ENCODE data around the gene BHLHE23. TPM values are rescaled to one million over a fixed set of nuclear protein-coding genes. Genes with fewer than 3 reads are reported as not detected.

The BHLHE23 gene
- polyA plus RNA-seq, 6 donors from 2014 or later, result not detected

DNA sequence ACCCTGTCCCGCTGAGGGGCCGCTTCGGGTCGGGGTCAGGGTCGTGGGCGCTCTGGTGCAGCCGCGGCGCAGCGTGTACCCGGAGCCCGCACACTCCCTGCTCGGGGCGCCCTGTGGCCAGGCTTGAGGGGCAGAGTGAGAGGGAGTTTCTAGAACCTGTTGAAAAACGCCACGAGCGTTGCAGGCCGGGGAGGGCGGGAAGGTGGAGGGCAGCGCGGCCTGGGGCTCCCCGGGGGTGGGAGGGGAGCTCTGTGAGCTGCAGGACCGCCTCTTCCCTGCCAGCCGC lies 539 bp upstream of the BHLHE23 start:
- DNase-seq, result no peak
- Mint-ChIP-seq H3K27ac (peak overlapping the region in 2 of 6 donors; percentile 36 to 41), H3K9me3 (peaks cover 0 to 6% (median 0%) of the 10 kb centered on the region in 7 donors), H3K4me1 (peaks cover 10 to 27% (median 19%) of the 10 kb centered on the region in 3 donors), H3K36me3 (no peaks in the 10 kb centered on the region), H3K27me3 (peaks cover 41 to 63% (median 43%) of the 10 kb centered on the region in 3 donors), H3K4me3 (peak overlapping the region in 4 of 8 donors; percentile 3 to 51 (median 38))
- no peak for ATAC-seq (ENCODE audit: low read depth in 2 of 2)

GRCh38 chr20:63005862-63006539 lies 763 bp downstream of the BHLHE23 start:
- Mint-ChIP-seq H3K4me3 (peak overlapping the region; percentile 15 to 56 (median 42)), H3K9me3 (peaks cover 0 to 5% (median 0%) of the 10 kb centered on the region in 7 donors), H3K36me3 (no peaks in the 10 kb centered on the region), H3K27me3 (peaks cover 40 to 64% (median 48%) of the 10 kb centered on the region in 3 donors), H3K27ac (peak overlapping the region in 2 of 6 donors; percentile 32 to 88), H3K4me1 (peaks cover 10 to 27% (median 19%) of the 10 kb centered on the region in 3 donors)
- no peak for DNase-seq
- no peak for ATAC-seq (ENCODE audit: low read depth in 2 of 2)

GRCh38 chr20:63005365-63005861 lies 1.4 kb downstream of the BHLHE23 start:
- H3K36me3 Mint-ChIP-seq, result no peaks in the 10 kb centered on the region
- peaks cover 0 to 4% (median 0%) of the 10 kb centered on the region in 7 donors for H3K9me3 Mint-ChIP-seq
- no peak for DNase-seq
- ATAC-seq (ENCODE audit: low read depth in 2 of 2), result no peak
- H3K27ac Mint-ChIP-seq, result peak overlapping the region in 2 of 6 donors; percentile 32 to 88
- peak overlapping the region; percentile 15 to 50 (median 42) for H3K4me3 Mint-ChIP-seq
- peaks cover 8 to 24% (median 18%) of the 10 kb centered on the region in 3 donors for H3K4me1 Mint-ChIP-seq
- H3K27me3 Mint-ChIP-seq, result peaks cover 36 to 64% (median 49%) of the 10 kb centered on the region in 3 donors

- H3K27ac Mint-ChIP-seq, result peak overlapping the region in 2 of 6 donors; percentile 62 to 72
- H3K36me3 Mint-ChIP-seq, result no peaks in the 10 kb centered on the region
- H3K4me3 Mint-ChIP-seq, result peak overlapping the region in 2 of 8 donors; percentile 37 to 50
Observed at GRCh38 chr20:63004607-63005364, 2.0 kb downstream of the BHLHE23 start.

GRCh38 chr20:63003546-63003945 lies 3.2 kb downstream of the BHLHE23 start:
- DNase-seq (no peak), ATAC-seq (ENCODE audit: low read depth in 2 of 2) (no peak)
- Mint-ChIP-seq H3K4me3 (peak overlapping the region in 3 of 8 donors; percentile 19 to 58 (median 31)), H3K4me1 (peaks cover under 1 to 11% (median 4%) of the 10 kb centered on the region in 3 donors), H3K27ac (peak overlapping the region in 1 of 6 donors; percentile 66), H3K36me3 (no peaks in the 10 kb centered on the region), H3K9me3 (peaks cover 0 to 2% (median 0%) of the 10 kb centered on the region in 7 donors), H3K27me3 (peaks cover 36 to 68% (median 55%) of the 10 kb centered on the region in 3 donors)

More at GRCh38 chr20:63004607-63005364, 2.0 kb downstream of the BHLHE23 start:
- Mint-ChIP-seq H3K4me1 (peaks cover 4 to 18% (median 12%) of the 10 kb centered on the region in 3 donors), H3K9me3 (no peaks in the 10 kb centered on the region), H3K27me3 (peaks cover 32 to 64% (median 50%) of the 10 kb centered on the region in 3 donors)
- no peak for DNase-seq
- ATAC-seq (ENCODE audit: low read depth in 2 of 2), result no peak

GRCh38 chr20:63002511-63002910 lies 4.3 kb downstream of the BHLHE23 start:
- H3K27me3 Mint-ChIP-seq, result peaks cover 39 to 68% (median 55%) of the 10 kb centered on the region in 3 donors
- no peak overlapping the region for H3K4me3 Mint-ChIP-seq
- H3K27ac Mint-ChIP-seq, result no peak overlapping the region

GRCh38 chr20:63000958-63001357 lies 5.8 kb downstream of the BHLHE23 start:
- H3K4me3 Mint-ChIP-seq, result no peak overlapping the region
- peaks cover 0 to 2% (median 0%) of the 10 kb centered on the region in 7 donors for H3K9me3 Mint-ChIP-seq
- DNase-seq (no peak), ATAC-seq (ENCODE audit: low read depth in 2 of 2) (no peak)
- H3K36me3 Mint-ChIP-seq, result no peaks in the 10 kb centered on the region
- H3K27ac Mint-ChIP-seq, result no peak overlapping the region
- peaks cover 39 to 78% (median 67%) of the 10 kb centered on the region in 3 donors for H3K27me3 Mint-ChIP-seq
- peaks cover 0 to 4% (median 0%) of the 10 kb centered on the region in 3 donors for H3K4me1 Mint-ChIP-seq

More at GRCh38 chr20:63002511-63002910, 4.3 kb downstream of the BHLHE23 start:
- ATAC-seq (ENCODE audit: low read depth in 2 of 2) (no peak), DNase-seq (no peak)
- H3K36me3 Mint-ChIP-seq, result no peaks in the 10 kb centered on the region
- H3K9me3 Mint-ChIP-seq, result peaks cover 0 to 2% (median 0%) of the 10 kb centered on the region in 7 donors
- peaks cover 0 to 4% (median under 1%) of the 10 kb centered on the region in 3 donors for H3K4me1 Mint-ChIP-seq

DNA sequence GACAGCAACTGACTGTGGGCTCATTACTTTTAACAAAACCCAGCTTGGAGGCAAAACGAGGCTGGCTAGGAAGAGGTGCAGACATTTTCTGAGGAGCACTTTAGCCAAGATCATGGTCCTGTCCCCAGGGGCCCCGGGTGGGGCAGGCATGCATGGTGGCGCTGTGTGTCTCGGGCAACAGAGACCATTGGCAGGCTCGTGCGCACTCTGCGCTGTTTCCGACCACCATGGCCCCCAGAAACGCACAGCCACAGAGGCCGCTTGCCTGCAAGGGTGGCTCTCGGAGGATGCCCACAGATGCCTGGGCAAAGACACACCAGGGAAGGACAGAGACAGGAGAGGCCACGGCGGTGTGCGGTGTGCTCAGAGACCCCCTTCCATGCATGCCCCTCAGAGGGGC lies 6.7 kb downstream of the BHLHE23 start:
- ATAC-seq (ENCODE audit: low read depth in 2 of 2) (no peak), DNase-seq (no peak)
- Mint-ChIP-seq H3K27me3 (peaks cover 43 to 80% (median 76%) of the 10 kb centered on the region in 3 donors), H3K36me3 (no peaks in the 10 kb centered on the region), H3K9me3 (peaks cover 0 to 2% (median 0%) of the 10 kb centered on the region in 7 donors), H3K4me3 (no peak overlapping the region), H3K27ac (no peak overlapping the region), H3K4me1 (no peaks in the 10 kb centered on the region)

GRCh38 chr20:62999580-62999979 lies 7.2 kb downstream of the BHLHE23 start:
- H3K36me3 Mint-ChIP-seq, result no peaks in the 10 kb centered on the region
- DNase-seq, result no peak
- H3K9me3 Mint-ChIP-seq, result peaks cover 0 to 2% (median 0%) of the 10 kb centered on the region in 7 donors
- no peak overlapping the region for H3K4me3 Mint-ChIP-seq
- H3K27me3 Mint-ChIP-seq, result peaks cover 42 to 85% (median 80%) of the 10 kb centered on the region in 3 donors
- no peak for ATAC-seq (ENCODE audit: low read depth in 2 of 2)
- H3K4me1 Mint-ChIP-seq, result no peaks in the 10 kb centered on the region
- H3K27ac Mint-ChIP-seq, result no peak overlapping the region

- Mint-ChIP-seq H3K27ac (no peak overlapping the region), H3K36me3 (no peaks in the 10 kb centered on the region), H3K4me3 (no peak overlapping the region), H3K27me3 (peaks cover 36 to 86% (median 78%) of the 10 kb centered on the region in 3 donors), H3K9me3 (peaks cover 0 to 2% (median 0%) of the 10 kb centered on the region in 7 donors), H3K4me1 (no peaks in the 10 kb centered on the region)
- no peak for ATAC-seq (ENCODE audit: low read depth in 2 of 2)
- no peak for DNase-seq
Observed at GRCh38 chr20:62998449-62998848, 8.3 kb downstream of the BHLHE23 start.

- H3K27me3 Mint-ChIP-seq, result peaks cover 29 to 81% (median 76%) of the 10 kb centered on the region in 3 donors
- ATAC-seq (ENCODE audit: low read depth in 2 of 2), result no peak
- peaks cover 0 to 2% (median 0%) of the 10 kb centered on the region in 7 donors for H3K9me3 Mint-ChIP-seq
- peak overlapping the region in 1 of 6 donors; percentile 85 for H3K27ac Mint-ChIP-seq
- no peak for DNase-seq
- no peaks in the 10 kb centered on the region for H3K4me1 Mint-ChIP-seq
- no peaks in the 10 kb centered on the region for H3K36me3 Mint-ChIP-seq
- no peak overlapping the region for H3K4me3 Mint-ChIP-seq
Observed at GRCh38 chr20:62997417-62998035, 9.2 kb downstream of the BHLHE23 start.

DNA sequence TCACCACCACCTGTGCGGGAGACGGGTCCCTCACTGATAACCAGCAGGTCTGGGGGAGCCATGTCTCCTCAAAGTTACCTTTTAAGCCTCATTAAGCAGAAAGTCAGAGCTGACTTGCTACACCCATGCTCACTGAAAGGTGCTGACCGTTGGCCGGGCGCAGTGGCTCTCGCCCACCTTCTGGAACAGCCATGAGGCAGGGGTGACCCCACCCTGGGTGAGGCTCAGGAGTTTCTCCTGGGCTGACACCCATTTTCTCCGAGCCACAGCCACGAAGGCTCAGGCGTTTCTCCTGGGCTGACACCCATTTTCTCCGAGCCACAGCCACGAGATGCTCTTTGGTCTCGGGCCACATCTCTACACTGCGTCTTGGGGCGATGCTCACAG lies 10.2 kb downstream of the BHLHE23 start:
- Mint-ChIP-seq H3K4me3 (no peak overlapping the region), H3K36me3 (no peaks in the 10 kb centered on the region), H3K4me1 (peaks cover 0 to 5% (median 0%) of the 10 kb centered on the region in 3 donors), H3K27me3 (peaks cover 33 to 85% (median 82%) of the 10 kb centered on the region in 3 donors), H3K27ac (no peak overlapping the region), H3K9me3 (peaks cover 0 to 2% (median 0%) of the 10 kb centered on the region in 7 donors)
- DNase-seq (no peak), ATAC-seq (ENCODE audit: low read depth in 2 of 2) (no peak)
